GM12875 (cell line): Measurements from ENCODE around the gene KMT2C.
A peak's percentile ranks its signal among the peaks of the same experiment; 100 is the strongest.

Source experiments
- H3K4me3 ChIP-seq: one replicate; pipeline ENCODE4 v1.5.1; 2011; ENCODE audit warnings: low read depth, low read length, control low read depth
- TF ChIP-seq, protein P1 (sequence below): IDR thresholded peaks from 2 replicates; pipeline ENCODE4 v1.5.1; 2011; ENCODE audit warnings: low read depth, mild to moderate bottlenecking, control low read depth, inconsistent platforms, low read length, moderate library complexity, borderline replicate concordance; ENCODE audit not compliant: insufficient read depth

The KMT2C gene

GRCh38 chr7:152467225-152467624 is 31.4 kb upstream of the KMT2C start:
- no peak overlapping the region for H3K4me3 ChIP-seq
- TF ChIP-seq, protein P1, sequence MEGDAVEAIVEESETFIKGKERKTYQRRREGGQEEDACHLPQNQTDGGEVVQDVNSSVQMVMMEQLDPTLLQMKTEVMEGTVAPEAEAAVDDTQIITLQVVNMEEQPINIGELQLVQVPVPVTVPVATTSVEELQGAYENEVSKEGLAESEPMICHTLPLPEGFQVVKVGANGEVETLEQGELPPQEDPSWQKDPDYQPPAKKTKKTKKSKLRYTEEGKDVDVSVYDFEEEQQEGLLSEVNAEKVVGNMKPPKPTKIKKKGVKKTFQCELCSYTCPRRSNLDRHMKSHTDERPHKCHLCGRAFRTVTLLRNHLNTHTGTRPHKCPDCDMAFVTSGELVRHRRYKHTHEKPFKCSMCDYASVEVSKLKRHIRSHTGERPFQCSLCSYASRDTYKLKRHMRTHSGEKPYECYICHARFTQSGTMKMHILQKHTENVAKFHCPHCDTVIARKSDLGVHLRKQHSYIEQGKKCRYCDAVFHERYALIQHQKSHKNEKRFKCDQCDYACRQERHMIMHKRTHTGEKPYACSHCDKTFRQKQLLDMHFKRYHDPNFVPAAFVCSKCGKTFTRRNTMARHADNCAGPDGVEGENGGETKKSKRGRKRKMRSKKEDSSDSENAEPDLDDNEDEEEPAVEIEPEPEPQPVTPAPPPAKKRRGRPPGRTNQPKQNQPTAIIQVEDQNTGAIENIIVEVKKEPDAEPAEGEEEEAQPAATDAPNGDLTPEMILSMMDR = no peak

DNA sequence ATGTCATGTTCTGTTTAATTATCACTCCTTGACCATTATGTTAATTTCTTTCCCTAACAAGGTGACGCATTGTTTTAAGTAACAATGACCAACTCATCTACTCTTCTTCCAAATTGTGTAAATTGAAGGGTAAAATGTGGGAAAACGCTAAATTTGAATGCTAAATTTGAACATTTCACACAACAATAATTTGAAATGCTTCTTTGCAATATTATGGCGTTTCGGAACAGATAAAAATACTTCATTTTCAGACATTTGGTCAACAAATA is 29.2 kb upstream of the KMT2C start:
- TF ChIP-seq, protein P1 = no peak
- H3K4me3 ChIP-seq = peak overlapping the region; percentile 78

- H3K4me3 ChIP-seq = peak overlapping the region; percentile 78
- TF ChIP-seq, protein P1 = no peak
Measured at GRCh38 chr7:152464312-152465118, 28.7 kb upstream of the KMT2C start.

- H3K4me3 ChIP-seq = peak overlapping the region; percentile 80
- TF ChIP-seq, protein P1 = no peak
Measured at GRCh38 chr7:152463709-152464311, 28.0 kb upstream of the KMT2C start.

DNA sequence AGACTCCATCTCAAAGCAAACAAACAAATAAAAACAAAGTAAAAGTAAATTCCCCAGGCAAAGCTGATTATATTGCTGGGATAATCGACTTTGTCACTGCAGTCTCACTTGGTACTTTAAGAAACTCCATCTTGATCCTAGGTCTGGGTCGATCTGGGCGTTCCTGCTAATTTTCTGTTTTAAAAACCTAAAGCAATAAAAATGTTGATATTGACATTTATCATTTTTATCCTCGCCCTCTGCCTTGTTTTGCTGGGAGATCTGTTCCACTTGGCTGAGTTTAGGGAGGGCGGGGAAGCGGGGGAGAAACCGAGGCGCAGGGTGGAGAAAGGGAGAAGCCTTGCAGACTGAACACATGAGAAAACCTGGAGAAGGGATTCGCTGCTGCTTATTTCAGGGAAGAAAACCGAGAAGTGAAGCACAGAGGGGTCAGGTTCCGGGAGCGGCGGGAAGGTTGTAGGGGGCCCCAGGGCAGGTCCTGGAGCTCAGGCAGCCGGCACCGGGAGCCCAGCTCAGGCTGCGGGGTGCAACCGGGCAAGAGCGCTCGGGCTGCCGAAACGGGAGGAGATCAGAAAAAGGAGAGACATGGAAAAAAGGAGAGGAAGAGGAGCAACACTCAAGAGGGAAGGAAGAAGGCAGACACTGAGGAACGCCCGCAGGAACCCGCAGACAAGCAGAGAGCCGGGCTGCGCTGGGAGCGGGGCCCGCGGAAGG is 27.3 kb upstream of the KMT2C start:
- H3K4me3 ChIP-seq = peak overlapping the region; percentile 80

GRCh38 chr7:152459724-152460251 is 24.0 kb upstream of the KMT2C start:
- TF ChIP-seq, protein P1 = no peak
- no peak overlapping the region for H3K4me3 ChIP-seq

More for the DNA sequence above, 27.3 kb upstream of the KMT2C start:
- TF ChIP-seq, protein P1 = no peak
